Central memory CD8-positive, alpha-beta T cell (primary cell): ENCODE results near the gene CES3.
"Not testable (repeated sequence)": the region's sequence is repeated elsewhere in the genome, so short reads cannot be mapped to it uniquely, and the experiment has no call there.

Experiments used
- ATAC-seq: fragments of 150-1000 bp; cut with Tn5 transposase; replicated peaks from 2 replicates; pipeline ENCODE4 v1.10.0; 2022; ENCODE audit warnings: mild to moderate bottlenecking, moderate FRiP score, moderate number of reproducible peaks; ENCODE audit not compliant: poor library complexity, severe bottlenecking; ENCODE audit errors: extremely low read depth
- DNase-seq, 2 donors: peaks; one replicate each; pipeline ENCODE4 v3.0.0; 2021; ENCODE audit warnings: low spot score in 2 of 2
- H3K27ac Mint-ChIP-seq: one replicate; pipeline ENCODE4 v1.8.0; 2022; ENCODE audit warnings: low read depth, mild to moderate bottlenecking, moderate library complexity, mixed read lengths
- H3K27me3 Mint-ChIP-seq: one replicate; pipeline ENCODE4 v1.8.0; 2022; ENCODE audit warnings: mixed read lengths
- H3K36me3 Mint-ChIP-seq: one replicate; pipeline ENCODE4 v1.8.0; 2022; ENCODE audit warnings: mild to moderate bottlenecking, moderate library complexity, mixed read lengths; ENCODE audit not compliant: insufficient read depth
- H3K4me1 Mint-ChIP-seq: one replicate; pipeline ENCODE4 v1.8.0; 2022; ENCODE audit warnings: mixed read lengths
- H3K4me3 Mint-ChIP-seq: one replicate; pipeline ENCODE4 v1.8.0; 2022; ENCODE audit warnings: mild to moderate bottlenecking, moderate library complexity, mixed read lengths
- H3K9me3 Mint-ChIP-seq: one replicate; pipeline ENCODE4 v1.8.0; 2022; ENCODE audit warnings: mixed read lengths

The CES3 gene

GRCh38 chr16:66970775-66971720 is 10.0 kb downstream of the CES3 start:
- H3K27ac Mint-ChIP-seq, result no peak overlapping the region
- H3K9me3 Mint-ChIP-seq, result no peaks in the 10 kb centered on the region
- DNase-seq (no peak), ATAC-seq (no peak)
- H3K36me3 Mint-ChIP-seq, result no peaks in the 10 kb centered on the region
- peaks cover 5% of the 10 kb centered on the region for H3K4me1 Mint-ChIP-seq
- H3K4me3 Mint-ChIP-seq, result no peak overlapping the region
- H3K27me3 Mint-ChIP-seq, result no peaks in the 10 kb centered on the region

- no peak for ATAC-seq
- no peaks in the 10 kb centered on the region for H3K9me3 Mint-ChIP-seq
- H3K4me1 Mint-ChIP-seq, result peaks cover 10% of the 10 kb centered on the region
- H3K27me3 Mint-ChIP-seq, result no peaks in the 10 kb centered on the region
- H3K36me3 Mint-ChIP-seq, result peaks cover 2% of the 10 kb centered on the region
- no peak overlapping the region for H3K4me3 Mint-ChIP-seq
- DNase-seq, result no peak
- H3K27ac Mint-ChIP-seq, result no peak overlapping the region
Observed at GRCh38 chr16:66972983-66973382, 11.9 kb downstream of the CES3 start.

GRCh38 chr16:66973716-66974115 is 12.7 kb downstream of the CES3 start:
- Mint-ChIP-seq H3K4me3 (no peak overlapping the region), H3K27ac (no peak overlapping the region), H3K9me3 (no peaks in the 10 kb centered on the region), H3K27me3 (no peaks in the 10 kb centered on the region), H3K36me3 (peaks cover 2% of the 10 kb centered on the region), H3K4me1 (peaks cover 10% of the 10 kb centered on the region)
- ATAC-seq (no peak), DNase-seq (no peak)

- not testable (repeated sequence) for H3K27ac Mint-ChIP-seq, H3K27me3 Mint-ChIP-seq, ATAC-seq, DNase-seq, H3K9me3 Mint-ChIP-seq, H3K36me3 Mint-ChIP-seq
- H3K4me1 Mint-ChIP-seq, result peaks cover 10% of the 10 kb centered on the region
- H3K4me3 Mint-ChIP-seq, result peak overlapping the region; percentile 72
Observed at GRCh38 chr16:66974156-66974931, 13.3 kb downstream of the CES3 start.

- H3K36me3 Mint-ChIP-seq, H3K27me3 Mint-ChIP-seq, H3K27ac Mint-ChIP-seq, ATAC-seq, H3K9me3 Mint-ChIP-seq: not testable (repeated sequence)
- peak in 1 of 2 donors; percentile 18 for DNase-seq
- Mint-ChIP-seq H3K4me3 (peak overlapping the region; percentile 72), H3K4me1 (peaks cover 10% of the 10 kb centered on the region)
Observed at GRCh38 chr16:66974932-66975246, 13.8 kb downstream of the CES3 start.

- Mint-ChIP-seq H3K4me1 (peaks cover 10% of the 10 kb centered on the region), H3K27ac (no peak overlapping the region), H3K9me3 (no peaks in the 10 kb centered on the region), H3K4me3 (peak overlapping the region; percentile 72), H3K27me3 (no peaks in the 10 kb centered on the region), H3K36me3 (peaks cover 2% of the 10 kb centered on the region)
- DNase-seq (no peak), ATAC-seq (no peak)
Observed at GRCh38 chr16:66975302-66975893, 14.3 kb downstream of the CES3 start.

GRCh38 chr16:66976746-66977145 is 15.7 kb downstream of the CES3 start:
- H3K4me1 Mint-ChIP-seq, result peaks cover 10% of the 10 kb centered on the region
- no peaks in the 10 kb centered on the region for H3K9me3 Mint-ChIP-seq
- DNase-seq (no peak), ATAC-seq (no peak)
- no peak overlapping the region for H3K27ac Mint-ChIP-seq
- H3K36me3 Mint-ChIP-seq, result peaks cover 2% of the 10 kb centered on the region
- no peak overlapping the region for H3K4me3 Mint-ChIP-seq
- H3K27me3 Mint-ChIP-seq, result no peaks in the 10 kb centered on the region

GRCh38 chr16:66977341-66978113 is 16.5 kb downstream of the CES3 start:
- Mint-ChIP-seq H3K4me1 (peaks cover 10% of the 10 kb centered on the region), H3K36me3 (peaks cover 2% of the 10 kb centered on the region), H3K9me3 (no peaks in the 10 kb centered on the region), H3K27me3 (no peaks in the 10 kb centered on the region), H3K27ac (no peak overlapping the region), H3K4me3 (no peak overlapping the region)
- ATAC-seq (peak; percentile 92), DNase-seq (peak; percentile 76 to 91)

- ATAC-seq, result no peak
- H3K36me3 Mint-ChIP-seq, result peaks cover 2% of the 10 kb centered on the region
- H3K27ac Mint-ChIP-seq, result no peak overlapping the region
- no peaks in the 10 kb centered on the region for H3K9me3 Mint-ChIP-seq
- no peak overlapping the region for H3K4me3 Mint-ChIP-seq
- no peaks in the 10 kb centered on the region for H3K27me3 Mint-ChIP-seq
- DNase-seq, result no peak
- H3K4me1 Mint-ChIP-seq, result peaks cover 14% of the 10 kb centered on the region
Observed at GRCh38 chr16:66979011-66979717, 18.1 kb downstream of the CES3 start.

- H3K27me3 Mint-ChIP-seq, result no peaks in the 10 kb centered on the region
- no peak overlapping the region for H3K4me3 Mint-ChIP-seq
- ATAC-seq, result no peak
- H3K4me1 Mint-ChIP-seq, result peaks cover 15% of the 10 kb centered on the region
- no peaks in the 10 kb centered on the region for H3K9me3 Mint-ChIP-seq
- H3K36me3 Mint-ChIP-seq, result no peaks in the 10 kb centered on the region
- DNase-seq, result no peak
- H3K27ac Mint-ChIP-seq, result no peak overlapping the region
Observed at GRCh38 chr16:66983033-66983432, 22.0 kb downstream of the CES3 start.

- ATAC-seq, result no peak
- no peaks in the 10 kb centered on the region for H3K36me3 Mint-ChIP-seq
- no peak for DNase-seq
- no peaks in the 10 kb centered on the region for H3K9me3 Mint-ChIP-seq
- no peaks in the 10 kb centered on the region for H3K27me3 Mint-ChIP-seq
- peaks cover 15% of the 10 kb centered on the region for H3K4me1 Mint-ChIP-seq
- H3K4me3 Mint-ChIP-seq, result no peak overlapping the region
- H3K27ac Mint-ChIP-seq, result peak overlapping the region; percentile 90
Observed at GRCh38 chr16:66984892-66985311, 23.8 kb downstream of the CES3 start.

GRCh38 chr16:66986559-66986958 is 25.5 kb downstream of the CES3 start:
- Mint-ChIP-seq H3K4me3 (no peak overlapping the region), H3K9me3 (no peaks in the 10 kb centered on the region), H3K27me3 (no peaks in the 10 kb centered on the region), H3K36me3 (no peaks in the 10 kb centered on the region), H3K27ac (no peak overlapping the region), H3K4me1 (peaks cover 15% of the 10 kb centered on the region)
- no peak for ATAC-seq
- no peak for DNase-seq
